Peyer's patch (tissue), 4 donors: ENCODE data around the gene ACOX1.

Experiments
- CTCF ChIP-seq, 6 experiments: fragments of 450-650 bp in 4 of 6; fragments of 200-600 bp in 2 of 6; sonication (generic) in 1 of 6; IDR thresholded peaks; one replicate each; pipeline ENCODE4 v1.5.1; 2017 to 2019; ENCODE audit warnings: antibody characterized with exemption in 6 of 6, mild to moderate bottlenecking in 3 of 6, moderate library complexity in 1 of 6
- POLR2A ChIP-seq, 2 donors: fragments of 450-650 bp; IDR thresholded peaks; one replicate each; pipeline ENCODE4 v1.5.1; 2017; ENCODE audit warnings: antibody characterized with exemption in 2 of 2, mild to moderate bottlenecking in 2 of 2, moderate library complexity in 2 of 2

DNA sequence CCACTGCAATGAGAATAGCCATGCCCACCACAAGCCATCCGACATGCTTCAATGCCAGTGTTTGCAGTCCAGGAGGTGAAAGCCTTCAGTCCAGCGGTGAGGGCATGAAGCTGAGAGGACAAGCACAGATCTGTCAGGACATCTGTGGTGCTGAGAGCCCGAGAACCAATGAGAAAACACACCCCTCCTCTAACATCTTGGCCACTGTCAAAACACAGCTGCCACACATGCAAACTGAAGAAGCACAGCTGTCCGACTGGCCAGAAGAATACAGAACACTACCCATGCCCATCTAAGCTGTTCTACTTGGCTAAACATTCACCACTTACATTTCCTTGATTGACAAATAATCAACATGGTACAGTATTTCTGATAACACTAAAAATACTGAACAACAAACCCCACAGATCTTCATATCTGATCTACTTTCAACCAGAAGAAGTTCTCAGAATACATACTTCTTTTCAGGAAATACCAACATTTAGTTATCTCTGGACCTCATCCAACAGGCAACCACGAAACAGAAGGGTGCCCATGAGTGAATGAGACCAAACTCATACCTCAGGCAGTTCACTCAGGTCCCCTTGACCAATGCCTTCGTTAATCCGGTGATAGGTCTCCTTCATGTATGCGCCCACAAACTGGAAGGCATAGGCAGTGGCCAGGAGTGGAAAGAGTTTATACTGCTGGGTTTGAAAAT, 28.0 kb downstream of the ACOX1 start:
- TF ChIP-seq CTCF (IDR thresholded peaks at IDR 0.05) = no peak
- TF ChIP-seq POLR2A (IDR thresholded peaks at IDR 0.05) = no peak
